Vagina (tissue), 2 donors: ENCODE results near the gene CFAP97.

Experiments used
- POLR2AphosphoS5 ChIP-seq, 2 donors: sonication (generic); formaldehyde crosslinking; IDR thresholded peaks; one replicate each; pipeline ENCODE4 v1.9.0; 2017; ENCODE audit warnings: antibody characterized with exemption in 2 of 2, mild to moderate bottlenecking in 2 of 2, low read depth in 1 of 2; ENCODE audit not compliant: insufficient read depth in 1 of 2
- TF ChIP-seq, protein P1 (sequence below), 3 experiments: fragments of 450-650 bp in 2 of 3; fragments of 200-600 bp in 1 of 3; sonication (generic) in 1 of 3; IDR thresholded peaks; one replicate each; pipeline ENCODE4 v1.5.1; 2017 to 2019; ENCODE audit warnings: antibody characterized with exemption in 3 of 3, mild to moderate bottlenecking in 2 of 3, moderate library complexity in 2 of 3

DNA sequence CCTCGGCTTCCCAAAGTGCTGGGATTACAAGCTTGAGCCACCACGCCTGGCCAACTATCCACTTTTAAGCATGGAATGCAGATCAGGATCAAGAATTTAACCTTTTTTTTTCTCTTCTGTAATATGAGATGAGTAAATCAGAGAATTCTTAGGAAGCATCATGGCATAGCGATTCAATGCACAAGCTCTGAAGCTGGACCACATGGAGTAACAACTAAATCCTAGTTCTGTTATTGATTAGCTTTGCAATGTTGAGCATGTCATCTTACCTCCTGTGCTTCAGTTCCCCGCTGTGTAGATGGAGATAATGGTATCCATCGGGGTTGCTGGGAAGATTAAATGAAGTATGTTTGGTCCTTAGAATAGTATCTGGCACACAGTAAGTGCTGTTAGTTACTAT, 3.7 kb upstream of the CFAP97 start:
- TF ChIP-seq, protein P1, sequence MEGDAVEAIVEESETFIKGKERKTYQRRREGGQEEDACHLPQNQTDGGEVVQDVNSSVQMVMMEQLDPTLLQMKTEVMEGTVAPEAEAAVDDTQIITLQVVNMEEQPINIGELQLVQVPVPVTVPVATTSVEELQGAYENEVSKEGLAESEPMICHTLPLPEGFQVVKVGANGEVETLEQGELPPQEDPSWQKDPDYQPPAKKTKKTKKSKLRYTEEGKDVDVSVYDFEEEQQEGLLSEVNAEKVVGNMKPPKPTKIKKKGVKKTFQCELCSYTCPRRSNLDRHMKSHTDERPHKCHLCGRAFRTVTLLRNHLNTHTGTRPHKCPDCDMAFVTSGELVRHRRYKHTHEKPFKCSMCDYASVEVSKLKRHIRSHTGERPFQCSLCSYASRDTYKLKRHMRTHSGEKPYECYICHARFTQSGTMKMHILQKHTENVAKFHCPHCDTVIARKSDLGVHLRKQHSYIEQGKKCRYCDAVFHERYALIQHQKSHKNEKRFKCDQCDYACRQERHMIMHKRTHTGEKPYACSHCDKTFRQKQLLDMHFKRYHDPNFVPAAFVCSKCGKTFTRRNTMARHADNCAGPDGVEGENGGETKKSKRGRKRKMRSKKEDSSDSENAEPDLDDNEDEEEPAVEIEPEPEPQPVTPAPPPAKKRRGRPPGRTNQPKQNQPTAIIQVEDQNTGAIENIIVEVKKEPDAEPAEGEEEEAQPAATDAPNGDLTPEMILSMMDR (IDR thresholded peaks at IDR 0.05) = no peak
- TF ChIP-seq POLR2AphosphoS5 (IDR thresholded peaks at IDR 0.05; ENCODE audit: insufficient read depth in 1 of 2, low read depth in 1 of 2) = no peak
